Natural killer cell (primary cell): ENCODE measurements around the gene DIRAS1. TPM values are rescaled to one million over a fixed set of nuclear protein-coding genes. Genes with fewer than 3 reads are reported as not detected.

ENCODE experiments used
- ATAC-seq, 3 donors: fragments of 150-1000 bp in 2 of 3; fragments of 200-7000 bp in 1 of 3; cut with Tn5 transposase; 1 replicate in 1 of 3; 2 replicates in 2 of 3; pipeline ENCODE4 v1.10.0; 2021; ENCODE audit warnings: mild to moderate bottlenecking in 2 of 3, moderate library complexity in 2 of 3
- DNase-seq, 2 donors: peaks; one replicate each; pipeline versions ENCODE4 v3.0.0 to v3.0.0-alpha.2; 2013 to 2021; ENCODE audit warnings: mixed read lengths in 1 of 2
- H3K27ac ChIP-seq: one replicate; pipeline ENCODE4 v1.5.1; 2013; ENCODE audit warnings: mild to moderate bottlenecking, low read length
- H3K27me3 ChIP-seq: one replicate; pipeline ENCODE4 v1.6.1; 2013; ENCODE audit warnings: low read length; ENCODE audit not compliant: control insufficient read depth, insufficient read depth
- H3K36me3 ChIP-seq: one replicate; pipeline ENCODE4 v1.6.1; 2013; ENCODE audit warnings: low read length; ENCODE audit not compliant: control insufficient read depth, insufficient read depth
- H3K4me1 ChIP-seq: one replicate; pipeline ENCODE4 v1.6.1; 2013; ENCODE audit warnings: low read length; ENCODE audit not compliant: control insufficient read depth, insufficient read depth
- H3K4me3 ChIP-seq: one replicate; pipeline ENCODE4 v1.5.1; 2013; ENCODE audit warnings: low read length
- H3K9me3 ChIP-seq: one replicate; pipeline ENCODE4 v1.6.1; 2013; ENCODE audit warnings: low read length; ENCODE audit not compliant: control insufficient read depth, insufficient read depth
- H3K27ac Mint-ChIP-seq, 2 donors: one replicate each; pipeline ENCODE4 v1.8.0; 2022; ENCODE audit warnings: mild to moderate bottlenecking in 2 of 2, mixed read lengths in 2 of 2, moderate library complexity in 1 of 2
- H3K27me3 Mint-ChIP-seq, 2 donors: one replicate each; pipeline ENCODE4 v1.8.0; 2022; ENCODE audit warnings: low read depth in 2 of 2, mixed read lengths in 2 of 2
- H3K36me3 Mint-ChIP-seq: one replicate; pipeline ENCODE4 v1.8.0; 2022; ENCODE audit warnings: mixed read lengths
- H3K4me1 Mint-ChIP-seq, 2 donors: one replicate each; pipeline ENCODE4 v1.8.0; 2022; ENCODE audit warnings: mixed read lengths in 2 of 2
- H3K4me3 Mint-ChIP-seq: one replicate; pipeline ENCODE4 v1.8.0; 2022; ENCODE audit warnings: mild to moderate bottlenecking, moderate library complexity, mixed read lengths
- H3K9me3 Mint-ChIP-seq, 2 donors: one replicate each; pipeline ENCODE4 v1.8.0; 2022; ENCODE audit warnings: mixed read lengths in 2 of 2
- WGBS: methylation state at CpG from one replicate; pipeline ENCODE4 v1.1.7; 2013; ENCODE audit warnings: missing lambda C conversion rate; ENCODE audit not compliant: insufficient coverage; 5-methylcytosine and 5-hydroxymethylcytosine counted together
- intact Hi-C: fragments of 100-400 bp; cut with micrococcal nuclease; formaldehyde crosslinking; loops from one replicate; pipeline ENCODE4 v1.14.2; 2022
- total RNA-seq, 4 donors: library from RNA; stranded (reverse); fragments of 120-200 nt in 1 of 4; gene quantifications; one replicate each; pipeline versions ENCODE4 v1.2.3 to v1.2.4, GENCODE V29; 2013 to 2022
- TF ChIP-seq, protein P1 (sequence below): fragments of 200-600 bp; IDR thresholded peaks from one replicate; pipeline ENCODE4 v1.8.0; 2022; ENCODE audit warnings: antibody characterized with exemption

Gene DIRAS1
- total RNA-seq, 3 donors from 2014 or later (not counting 1 experiment from before 2014, with no cell fraction given), result 0.12 to 0.48 (median 0.18) TPM

DNA sequence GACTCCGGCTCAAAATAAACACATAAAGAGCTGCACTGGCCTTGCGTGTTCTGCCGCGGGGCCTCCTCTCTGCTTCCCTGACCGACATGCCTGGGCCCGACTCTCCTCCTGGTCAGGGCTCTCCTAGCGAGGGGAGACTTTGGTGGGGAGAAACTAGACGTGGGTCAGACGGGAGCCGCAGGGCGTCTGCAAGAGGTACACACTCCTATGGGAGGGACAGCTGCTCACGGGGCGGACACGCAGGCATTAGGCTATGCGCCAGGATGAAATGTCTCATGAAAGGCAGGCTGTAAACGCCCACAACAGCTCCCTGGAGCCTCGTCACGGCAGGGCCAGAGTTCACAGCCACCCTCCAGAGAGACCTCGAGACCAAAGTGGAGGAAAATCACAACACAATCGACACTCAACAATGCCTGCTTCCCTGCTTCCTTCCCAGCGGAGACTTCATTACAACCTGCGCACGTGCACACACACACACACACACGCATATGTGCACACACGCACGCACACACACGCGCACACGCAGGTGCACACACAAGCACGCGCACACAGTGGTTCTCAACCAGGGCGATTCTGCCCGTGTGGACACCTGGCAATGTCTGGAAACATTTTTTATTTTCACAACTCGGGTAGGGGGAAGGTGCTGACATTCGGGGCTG, 12.9 kb upstream of the DIRAS1 start:
- H3K4me3 ChIP-seq, result no peak overlapping the region
- Mint-ChIP-seq H3K36me3 (no peaks in the 10 kb centered on the region), H3K9me3 (no peaks in the 10 kb centered on the region), H3K4me3 (no peak overlapping the region), H3K4me1 (peaks cover 6 to 12% of the 10 kb centered on the region in 2 donors), H3K27ac (no peak overlapping the region), H3K27me3 (no peaks in the 10 kb centered on the region)
- H3K36me3 ChIP-seq, result peaks cover 22% of the 10 kb centered on the region
- TF ChIP-seq, protein P1, sequence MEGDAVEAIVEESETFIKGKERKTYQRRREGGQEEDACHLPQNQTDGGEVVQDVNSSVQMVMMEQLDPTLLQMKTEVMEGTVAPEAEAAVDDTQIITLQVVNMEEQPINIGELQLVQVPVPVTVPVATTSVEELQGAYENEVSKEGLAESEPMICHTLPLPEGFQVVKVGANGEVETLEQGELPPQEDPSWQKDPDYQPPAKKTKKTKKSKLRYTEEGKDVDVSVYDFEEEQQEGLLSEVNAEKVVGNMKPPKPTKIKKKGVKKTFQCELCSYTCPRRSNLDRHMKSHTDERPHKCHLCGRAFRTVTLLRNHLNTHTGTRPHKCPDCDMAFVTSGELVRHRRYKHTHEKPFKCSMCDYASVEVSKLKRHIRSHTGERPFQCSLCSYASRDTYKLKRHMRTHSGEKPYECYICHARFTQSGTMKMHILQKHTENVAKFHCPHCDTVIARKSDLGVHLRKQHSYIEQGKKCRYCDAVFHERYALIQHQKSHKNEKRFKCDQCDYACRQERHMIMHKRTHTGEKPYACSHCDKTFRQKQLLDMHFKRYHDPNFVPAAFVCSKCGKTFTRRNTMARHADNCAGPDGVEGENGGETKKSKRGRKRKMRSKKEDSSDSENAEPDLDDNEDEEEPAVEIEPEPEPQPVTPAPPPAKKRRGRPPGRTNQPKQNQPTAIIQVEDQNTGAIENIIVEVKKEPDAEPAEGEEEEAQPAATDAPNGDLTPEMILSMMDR, result no peak
- ATAC-seq, result no peak
- peaks cover 3% of the 10 kb centered on the region for H3K4me1 ChIP-seq
- intact Hi-C loops, result no loop called here
- WGBS, result 94% methylated on average over 35 of the region's 35 CpGs
- H3K9me3 ChIP-seq, result no peaks in the 10 kb centered on the region
- no peaks in the 10 kb centered on the region for H3K27me3 ChIP-seq
- no peak overlapping the region for H3K27ac ChIP-seq
- DNase-seq, result no peak

DNA sequence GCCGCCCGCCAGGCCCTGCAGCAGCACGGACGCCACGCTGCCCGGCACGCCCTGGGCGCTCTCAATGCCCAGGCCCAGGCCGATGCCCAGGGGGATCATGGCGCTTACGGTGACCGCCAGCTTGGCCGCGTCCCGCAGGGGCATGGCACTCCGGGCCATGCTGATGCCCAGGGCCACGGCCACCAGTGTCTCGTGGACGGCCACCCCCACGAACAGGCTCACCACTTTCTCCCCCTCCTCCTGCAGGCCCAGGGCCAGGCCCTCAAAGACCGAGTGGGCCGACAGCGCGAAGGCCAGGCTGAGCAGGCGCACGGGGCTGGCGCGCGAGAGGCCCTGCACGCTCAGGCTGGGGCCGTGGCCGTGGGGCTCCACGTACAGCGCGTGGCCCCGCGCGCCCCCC, 11.7 kb upstream of the DIRAS1 start:
- TF ChIP-seq, protein P1, result no peak
- Mint-ChIP-seq H3K4me3 (no peak overlapping the region), H3K27ac (no peak overlapping the region), H3K4me1 (peaks cover 0 to 4% of the 10 kb centered on the region in 2 donors), H3K9me3 (no peaks in the 10 kb centered on the region), H3K36me3 (no peaks in the 10 kb centered on the region), H3K27me3 (no peaks in the 10 kb centered on the region)
- Histone ChIP-seq H3K36me3 (peaks cover 22% of the 10 kb centered on the region), H3K27me3 (no peaks in the 10 kb centered on the region), H3K4me3 (no peak overlapping the region), H3K4me1 (no peaks in the 10 kb centered on the region), H3K9me3 (no peaks in the 10 kb centered on the region), H3K27ac (no peak overlapping the region)
- ATAC-seq (no peak), DNase-seq (no peak)
- WGBS, result 97% methylated on average over 38 of the region's 38 CpGs
- intact Hi-C loops, result no loop called here

GRCh38 chr19:2732157-2732725, 11.1 kb upstream of the DIRAS1 start:
- intact Hi-C loops, result no loop called here
- no peak overlapping the region for H3K4me3 Mint-ChIP-seq
- no peaks in the 10 kb centered on the region for H3K36me3 Mint-ChIP-seq
- TF ChIP-seq, protein P1, result no peak
- no peaks in the 10 kb centered on the region for H3K9me3 Mint-ChIP-seq
- no peak overlapping the region for H3K27ac ChIP-seq
- peaks cover 22% of the 10 kb centered on the region for H3K36me3 ChIP-seq
- 97% methylated on average over 33 of the region's 33 CpGs for WGBS
- no peaks in the 10 kb centered on the region for H3K27me3 ChIP-seq
- H3K4me1 Mint-ChIP-seq, result peaks cover 0 to 4% of the 10 kb centered on the region in 2 donors
- DNase-seq (no peak), ATAC-seq (no peak)
- no peak overlapping the region for H3K27ac Mint-ChIP-seq
- H3K4me1 ChIP-seq, result no peaks in the 10 kb centered on the region
- H3K9me3 ChIP-seq, result no peaks in the 10 kb centered on the region
- H3K27me3 Mint-ChIP-seq, result no peaks in the 10 kb centered on the region
- no peak overlapping the region for H3K4me3 ChIP-seq
